Measurements from ENCODE around the gene MACROD1. TPM values are rescaled to one million over a fixed set of nuclear protein-coding genes. Genes with fewer than 3 reads are reported as not detected.

MACROD1 gene
- total RNA-seq, 1 donor from 2014 or later, result 20.6 TPM

DNA sequence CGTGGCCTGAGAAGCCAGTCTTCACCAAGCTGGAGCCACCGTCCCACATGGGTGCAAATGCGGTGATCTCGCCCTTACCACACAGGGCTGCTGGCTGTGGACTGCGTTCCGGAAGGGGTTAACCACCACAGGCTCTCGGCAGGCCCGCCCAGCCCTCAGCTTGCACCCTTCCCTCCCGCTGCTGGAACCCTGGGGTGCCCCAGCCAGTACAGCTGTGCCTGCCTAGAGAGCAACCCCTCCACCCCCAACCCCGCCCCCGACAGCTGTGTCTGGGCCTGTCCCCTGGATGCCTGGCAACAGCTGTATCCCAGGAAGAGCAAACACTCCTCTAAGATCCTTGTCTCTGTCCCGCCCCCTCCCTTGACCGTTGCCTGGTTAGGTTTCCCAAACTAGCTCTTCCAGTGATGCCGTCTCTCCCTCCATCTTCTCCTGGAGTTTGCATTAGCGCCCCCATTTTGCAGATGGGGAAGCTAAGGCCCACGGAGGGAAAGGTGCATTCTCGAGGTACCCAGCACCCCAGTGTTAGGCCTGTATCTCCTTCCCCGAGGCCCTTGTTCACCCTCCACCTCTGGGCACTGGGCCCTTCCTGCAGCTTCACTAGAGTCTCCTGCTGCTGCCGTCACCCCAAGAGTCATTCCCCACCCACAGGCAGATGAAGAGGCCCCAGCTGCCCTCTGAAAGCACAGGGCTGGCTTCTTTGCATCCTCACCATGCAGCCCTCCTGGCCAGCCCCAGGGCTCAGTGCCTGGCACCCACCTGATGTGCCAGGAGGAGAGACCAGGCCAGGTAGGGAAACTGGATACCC, 204.1 kb downstream of the MACROD1 start:
- TF ChIP-seq, protein P1, sequence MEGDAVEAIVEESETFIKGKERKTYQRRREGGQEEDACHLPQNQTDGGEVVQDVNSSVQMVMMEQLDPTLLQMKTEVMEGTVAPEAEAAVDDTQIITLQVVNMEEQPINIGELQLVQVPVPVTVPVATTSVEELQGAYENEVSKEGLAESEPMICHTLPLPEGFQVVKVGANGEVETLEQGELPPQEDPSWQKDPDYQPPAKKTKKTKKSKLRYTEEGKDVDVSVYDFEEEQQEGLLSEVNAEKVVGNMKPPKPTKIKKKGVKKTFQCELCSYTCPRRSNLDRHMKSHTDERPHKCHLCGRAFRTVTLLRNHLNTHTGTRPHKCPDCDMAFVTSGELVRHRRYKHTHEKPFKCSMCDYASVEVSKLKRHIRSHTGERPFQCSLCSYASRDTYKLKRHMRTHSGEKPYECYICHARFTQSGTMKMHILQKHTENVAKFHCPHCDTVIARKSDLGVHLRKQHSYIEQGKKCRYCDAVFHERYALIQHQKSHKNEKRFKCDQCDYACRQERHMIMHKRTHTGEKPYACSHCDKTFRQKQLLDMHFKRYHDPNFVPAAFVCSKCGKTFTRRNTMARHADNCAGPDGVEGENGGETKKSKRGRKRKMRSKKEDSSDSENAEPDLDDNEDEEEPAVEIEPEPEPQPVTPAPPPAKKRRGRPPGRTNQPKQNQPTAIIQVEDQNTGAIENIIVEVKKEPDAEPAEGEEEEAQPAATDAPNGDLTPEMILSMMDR (IDR thresholded peaks at IDR 0.05), result no peak
- H3K9me3 Mint-ChIP-seq (ENCODE audit: low read depth), result no peaks in the 10 kb centered on the region
- H3K36me3 Mint-ChIP-seq (ENCODE audit: low read depth), result no peaks in the 10 kb centered on the region
- no peak overlapping the region for H3K4me3 Mint-ChIP-seq (ENCODE audit: unreplicated experiment)
- no peak overlapping the region for H3K27ac Mint-ChIP-seq (ENCODE audit: unreplicated experiment)
- no peak for DNase-seq (ENCODE audit: low spot score)
- no peaks in the 10 kb centered on the region for H3K27me3 Mint-ChIP-seq (ENCODE audit: low read depth)
- no peaks in the 10 kb centered on the region for H3K4me1 Mint-ChIP-seq (ENCODE audit: low read depth)

DNA sequence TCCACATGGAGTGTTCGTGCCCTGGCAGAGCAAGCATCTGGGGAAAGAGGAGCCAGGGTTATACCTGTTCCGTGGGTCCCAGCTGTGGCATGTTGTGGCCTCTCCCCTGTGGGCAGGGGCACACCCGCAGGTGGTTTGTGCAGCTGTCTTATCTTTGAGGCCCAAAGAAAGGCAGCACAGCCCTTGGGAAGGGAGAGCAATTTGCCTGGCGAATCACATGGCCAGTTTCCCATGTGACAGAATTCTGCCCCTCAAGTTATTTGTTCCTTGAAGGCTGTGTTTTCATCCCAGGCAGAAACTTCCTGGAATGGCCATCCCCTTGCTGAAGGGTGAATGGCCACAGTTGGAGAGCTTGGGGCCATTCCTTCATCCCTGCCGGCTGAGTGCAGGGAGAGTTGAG, 207.9 kb downstream of the MACROD1 start:
- Mint-ChIP-seq H3K4me1 (ENCODE audit: low read depth) (no peaks in the 10 kb centered on the region), H3K27ac (ENCODE audit: unreplicated experiment) (no peak overlapping the region), H3K9me3 (ENCODE audit: low read depth) (no peaks in the 10 kb centered on the region), H3K27me3 (ENCODE audit: low read depth) (no peaks in the 10 kb centered on the region), H3K36me3 (ENCODE audit: low read depth) (peaks cover 19% of the 10 kb centered on the region), H3K4me3 (ENCODE audit: unreplicated experiment) (no peak overlapping the region)
- TF ChIP-seq, protein P1 (IDR thresholded peaks at IDR 0.05), result no peak
- no peak for DNase-seq (ENCODE audit: low spot score)

DNA sequence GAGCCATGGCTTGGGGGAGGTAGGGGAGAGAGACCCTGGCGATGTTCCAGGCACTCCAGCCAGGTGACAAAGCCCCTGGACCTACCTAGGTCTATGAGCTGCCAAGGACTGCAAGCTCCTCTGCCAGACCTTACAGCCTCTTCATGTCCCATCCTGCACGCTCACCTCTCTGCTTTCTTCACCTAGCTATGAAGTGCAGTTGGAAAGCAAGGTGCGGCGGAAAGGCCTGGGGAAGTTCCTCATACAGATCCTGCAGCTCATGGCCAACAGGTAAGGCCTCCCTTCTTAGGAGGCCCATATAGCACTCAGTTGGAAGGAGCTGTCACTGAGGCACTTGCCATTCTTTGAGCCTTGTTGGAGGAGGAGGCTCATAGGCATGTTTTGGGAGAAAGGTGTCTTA, 213.3 kb downstream of the MACROD1 start:
- TF ChIP-seq, protein P1 (IDR thresholded peaks at IDR 0.05), result no peak
- Mint-ChIP-seq H3K9me3 (ENCODE audit: low read depth) (no peaks in the 10 kb centered on the region), H3K27me3 (ENCODE audit: low read depth) (no peaks in the 10 kb centered on the region), H3K4me1 (ENCODE audit: low read depth) (no peaks in the 10 kb centered on the region), H3K36me3 (ENCODE audit: low read depth) (peaks cover 25% of the 10 kb centered on the region), H3K4me3 (ENCODE audit: unreplicated experiment) (no peak overlapping the region), H3K27ac (ENCODE audit: unreplicated experiment) (no peak overlapping the region)
- DNase-seq (ENCODE audit: low spot score), result no peak

DNA sequence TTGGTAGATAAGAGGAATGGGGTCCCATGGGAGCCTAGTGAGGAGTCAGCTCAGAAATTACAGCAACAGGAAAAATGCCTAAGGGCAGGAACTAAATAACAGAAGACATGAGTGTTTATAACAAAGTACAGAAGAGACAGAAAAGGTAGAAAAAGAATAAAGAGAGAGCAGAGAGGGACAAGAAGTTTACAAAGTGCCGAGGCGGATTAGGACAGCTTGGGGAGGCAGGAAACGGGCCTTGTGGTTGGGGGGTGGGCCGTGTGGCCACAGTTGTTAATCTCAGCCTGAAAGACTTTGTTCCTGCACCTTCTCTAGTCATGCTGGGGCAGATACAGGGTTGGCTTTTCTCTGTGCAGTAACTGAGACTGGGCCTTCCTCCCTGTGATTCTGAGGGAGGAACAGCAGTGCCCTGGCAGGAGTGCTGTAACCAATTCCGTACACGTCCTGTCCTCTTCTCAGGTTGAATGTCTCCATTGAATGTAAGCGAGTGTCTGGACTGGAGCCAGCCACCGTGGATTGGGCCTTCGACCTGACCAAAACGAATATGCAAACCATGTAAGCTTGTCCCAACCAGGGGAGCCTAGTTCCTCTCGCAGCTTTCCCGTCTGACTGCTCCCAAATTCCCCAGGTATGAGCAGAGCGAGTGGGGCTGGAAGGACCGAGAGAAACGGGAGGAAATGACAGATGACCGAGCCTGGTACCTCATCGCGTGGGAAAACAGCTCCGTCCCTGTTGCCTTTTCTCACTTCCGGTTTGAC, 214.0 kb downstream of the MACROD1 start:
- no peak for DNase-seq (ENCODE audit: low spot score)
- Mint-ChIP-seq H3K27ac (ENCODE audit: unreplicated experiment) (no peak overlapping the region), H3K4me1 (ENCODE audit: low read depth) (no peaks in the 10 kb centered on the region), H3K4me3 (ENCODE audit: unreplicated experiment) (no peak overlapping the region), H3K36me3 (ENCODE audit: low read depth) (peaks cover 25% of the 10 kb centered on the region), H3K27me3 (ENCODE audit: low read depth) (no peaks in the 10 kb centered on the region), H3K9me3 (ENCODE audit: low read depth) (no peaks in the 10 kb centered on the region)
- TF ChIP-seq, protein P1 (IDR thresholded peaks at IDR 0.05), result no peak

Other genes starting within 250 kb of the MACROD1 start
- 1.3 to 3.8 TPM (median 2.7 TPM) in 3 replicates for gene RCOR2, start 248.9 kb downstream of the MACROD1 start, total RNA-seq
- 17.7 to 28.0 TPM (median 20.8 TPM) in 3 replicates for gene NAA40, start 227.1 kb downstream of the MACROD1 start, total RNA-seq
- gene COX8A, start 191.5 kb downstream of the MACROD1 start, total RNA-seq, result 220 to 245 TPM (median 240 TPM) in 3 replicates
- 51.6 to 58.6 TPM (median 52.2 TPM) in 3 replicates for gene OTUB1, start 179.7 kb downstream of the MACROD1 start, total RNA-seq
- gene FLRT1, start 130.2 kb downstream of the MACROD1 start, total RNA-seq, result 0.12 to 0.31 TPM (median 0.22 TPM) in 3 replicates
- gene STIP1, start 20.1 kb upstream of the MACROD1 start, total RNA-seq, result 108 to 129 TPM (median 109 TPM) in 3 replicates
- gene FERMT3, start 40.6 kb upstream of the MACROD1 start, total RNA-seq, result 1.0 to 1.5 TPM (median 1.5 TPM) in 3 replicates
- gene TRPT1, start 60.1 kb upstream of the MACROD1 start, total RNA-seq, result 37.9 to 45.7 TPM (median 42.2 TPM) in 3 replicates
- gene NUDT22, start 60.2 kb upstream of the MACROD1 start, total RNA-seq, result 42.1 to 56.6 TPM (median 49.9 TPM) in 3 replicates
- 27.0 to 31.6 TPM (median 28.9 TPM) in 3 replicates for gene DNAJC4, start 64.4 kb upstream of the MACROD1 start, total RNA-seq
- 165 to 209 TPM (median 168 TPM) in 3 replicates for gene VEGFB, start 68.5 kb upstream of the MACROD1 start, total RNA-seq
- gene FKBP2, start 75.0 kb upstream of the MACROD1 start, total RNA-seq, result 42.1 to 54.3 TPM (median 43.0 TPM) in 3 replicates
- gene PPP1R14B, start 80.8 kb upstream of the MACROD1 start, total RNA-seq, result 280 to 358 TPM (median 322 TPM) in 3 replicates
- gene PLCB3, start 85.4 kb upstream of the MACROD1 start, total RNA-seq, result 35.5 to 51.4 TPM (median 47.2 TPM) in 3 replicates
- gene BAD, start 118.6 kb upstream of the MACROD1 start, total RNA-seq, result 55.5 to 58.8 TPM (median 56.8 TPM) in 3 replicates
- gene GPR137, start 119.7 kb upstream of the MACROD1 start, total RNA-seq, result 57.8 to 64.8 TPM (median 59.2 TPM) in 3 replicates
- 0.22 to 0.39 TPM in 2 of 3 replicates, not detected in the other for gene KCNK4, start 125.2 kb upstream of the MACROD1 start, total RNA-seq
- gene CATSPERZ, start 134.2 kb upstream of the MACROD1 start, total RNA-seq, result 0.92 to 1.0 TPM in 2 of 3 replicates, not detected in the other
- 25.6 to 30.7 TPM (median 29.6 TPM) in 3 replicates for gene ESRRA, start 139.4 kb upstream of the MACROD1 start, total RNA-seq
- 122 to 182 TPM (median 126 TPM) in 3 replicates for gene TRMT112, start 151.4 kb upstream of the MACROD1 start, total RNA-seq
- 181 to 234 TPM (median 232 TPM) in 3 replicates for gene PRDX5, start 152.0 kb upstream of the MACROD1 start, total RNA-seq
- gene CCDC88B, start 174.1 kb upstream of the MACROD1 start, total RNA-seq, result 0.82 to 1.3 TPM (median 0.99 TPM) in 3 replicates
- 32.7 to 43.6 TPM (median 34.9 TPM) in 3 replicates for gene RPS6KA4, start 193.0 kb upstream of the MACROD1 start, total RNA-seq

Data from chondrocyte (in vitro differentiated cells).